ENCODE results near the gene PTPRE.

DNA sequence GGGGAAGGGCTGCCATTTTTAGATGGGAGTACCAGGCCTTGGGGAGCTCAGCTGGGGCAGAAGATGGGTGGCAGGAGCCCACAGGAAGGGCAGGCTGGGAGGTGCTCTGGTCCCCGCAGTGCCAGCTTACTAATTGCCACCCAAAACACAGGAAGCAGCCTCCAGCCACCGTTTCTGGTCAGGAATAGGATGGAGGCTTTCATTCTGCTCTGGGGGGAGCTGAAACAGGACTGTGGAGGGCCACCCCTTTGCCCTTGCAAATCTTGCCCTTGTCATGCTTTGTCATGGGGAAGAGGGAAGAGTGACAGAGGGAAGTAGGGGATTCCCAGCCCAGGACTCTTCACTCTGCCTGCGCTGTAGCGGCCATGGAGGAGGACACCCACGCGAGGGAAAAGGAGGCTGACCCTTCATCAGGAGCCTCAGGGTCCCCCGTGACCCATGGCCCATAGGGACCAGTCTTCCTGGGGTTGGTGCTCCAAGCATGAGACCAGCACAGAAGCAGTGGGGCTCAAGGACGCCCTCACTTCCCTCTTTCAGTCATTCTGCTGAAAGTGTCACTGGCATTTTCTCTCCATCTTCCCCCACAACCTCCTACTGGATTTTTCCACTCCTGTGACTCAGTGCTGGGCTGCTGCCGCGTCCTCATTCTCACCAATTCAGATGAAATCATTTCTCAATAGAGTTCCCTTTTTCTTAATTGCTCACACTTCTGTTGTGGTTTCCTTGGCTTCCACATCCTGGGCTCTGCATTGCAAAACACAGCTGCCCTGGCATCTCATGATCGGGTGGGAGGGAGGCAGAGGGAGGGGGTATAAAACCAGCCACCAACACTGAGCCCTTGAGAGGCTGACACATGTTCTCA is 157.4 kb downstream of the PTPRE start:
- TF ChIP-seq CTCF (IDR thresholded peaks at IDR 0.05; ENCODE audit: low read depth, low read length) (no peak), EZH2phosphoT487 (IDR thresholded peaks at IDR 0.05; ENCODE audit: low read depth) (no peak)
